ENCODE measurements around the gene SLX4. TPM values are rescaled to one million over a fixed set of nuclear protein-coding genes. Genes with fewer than 3 reads are reported as not detected.

SLX4 gene
- total and polyA plus RNA-seq, 2 donors, result 2.7 to 4.4 TPM

DNA sequence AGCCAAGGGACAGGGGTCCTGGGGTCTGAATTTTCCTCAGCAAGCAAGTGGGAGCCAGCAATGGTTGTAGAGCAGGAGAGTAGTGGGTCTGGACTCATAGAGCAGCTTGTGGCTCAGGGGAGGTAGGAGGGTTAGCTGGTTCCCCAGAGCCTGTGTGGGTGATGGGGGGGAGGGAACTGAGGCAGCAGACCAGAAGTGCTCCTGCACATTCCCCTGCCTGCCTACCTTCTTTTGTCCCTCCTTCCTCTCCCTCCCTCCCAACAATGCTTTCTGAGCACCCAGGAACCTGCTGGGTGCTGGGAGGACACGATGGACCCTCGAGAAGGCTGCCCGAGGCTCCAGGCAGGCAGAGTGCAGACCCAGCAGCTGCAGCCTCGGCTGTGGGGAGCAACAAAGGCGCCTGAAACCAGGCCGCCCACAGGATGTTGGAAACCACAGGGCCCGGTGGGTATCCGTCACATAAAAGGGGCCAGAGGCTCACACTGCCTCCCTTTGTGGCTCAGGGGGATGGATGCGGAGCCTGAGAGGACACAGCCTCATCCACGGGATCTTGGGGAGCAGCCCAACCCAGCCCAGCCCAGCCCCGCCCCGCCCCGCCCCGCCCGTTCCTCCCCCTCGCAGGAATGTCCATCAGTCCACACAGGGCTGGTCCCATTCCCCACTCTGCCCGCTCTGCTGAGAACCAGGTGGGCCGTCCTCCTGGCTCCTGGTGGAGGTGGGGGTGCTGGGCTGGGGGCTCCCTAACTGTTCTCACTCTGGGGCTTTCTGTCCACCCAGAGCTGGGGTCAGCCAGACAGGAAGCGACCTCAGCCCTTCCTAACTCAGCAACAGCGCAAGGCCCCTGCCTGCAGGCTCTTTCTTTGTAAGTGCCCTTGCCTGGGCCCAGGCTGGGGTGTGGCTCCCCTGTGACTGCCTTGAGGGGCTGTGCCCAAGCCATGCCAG lies 32.5 kb downstream of the SLX4 start:
- Histone ChIP-seq H3K4me1 (ENCODE audit: insufficient read depth) (no peaks in the 10 kb centered on the region), H3K27ac (ENCODE audit: low read depth) (no peak overlapping the region), H3K36me3 (ENCODE audit: insufficient read depth) (no peaks in the 10 kb centered on the region), H3K4me3 (ENCODE audit: low read depth, low read length) (no peak overlapping the region)
- WGBS, result 44% methylated on average over 20 of the region's 20 CpGs
- no peak for DNase-seq (ENCODE audit: extremely low spot score)

DNA sequence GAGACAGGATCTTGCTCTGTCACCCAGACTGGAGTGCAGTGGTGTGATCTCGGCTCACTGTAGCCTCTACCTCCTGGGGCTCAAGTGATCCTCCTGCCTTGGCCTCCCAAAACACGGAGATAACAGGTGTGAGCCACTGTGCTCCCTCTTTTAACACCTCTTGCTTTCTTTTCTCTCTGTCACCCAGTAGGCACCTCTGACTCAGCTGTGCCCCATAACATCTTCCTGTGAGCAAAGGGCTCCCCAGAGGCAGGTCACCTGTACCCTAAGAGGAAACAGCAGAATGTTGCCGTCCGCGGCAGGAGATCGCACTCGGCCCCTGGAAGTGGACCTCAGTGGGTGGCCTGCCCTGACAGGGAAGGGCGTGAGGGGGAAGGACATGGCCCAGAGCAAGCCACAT lies 33.3 kb downstream of the SLX4 start:
- no peaks in the 10 kb centered on the region for H3K4me1 ChIP-seq (ENCODE audit: insufficient read depth)
- H3K27ac ChIP-seq (ENCODE audit: low read depth), result no peak overlapping the region
- H3K4me3 ChIP-seq (ENCODE audit: low read depth, low read length), result no peak overlapping the region
- no peaks in the 10 kb centered on the region for H3K36me3 ChIP-seq (ENCODE audit: insufficient read depth)
- 84% methylated on average over 8 of the region's 8 CpGs for WGBS
- DNase-seq (ENCODE audit: extremely low spot score), result no peak

DNA sequence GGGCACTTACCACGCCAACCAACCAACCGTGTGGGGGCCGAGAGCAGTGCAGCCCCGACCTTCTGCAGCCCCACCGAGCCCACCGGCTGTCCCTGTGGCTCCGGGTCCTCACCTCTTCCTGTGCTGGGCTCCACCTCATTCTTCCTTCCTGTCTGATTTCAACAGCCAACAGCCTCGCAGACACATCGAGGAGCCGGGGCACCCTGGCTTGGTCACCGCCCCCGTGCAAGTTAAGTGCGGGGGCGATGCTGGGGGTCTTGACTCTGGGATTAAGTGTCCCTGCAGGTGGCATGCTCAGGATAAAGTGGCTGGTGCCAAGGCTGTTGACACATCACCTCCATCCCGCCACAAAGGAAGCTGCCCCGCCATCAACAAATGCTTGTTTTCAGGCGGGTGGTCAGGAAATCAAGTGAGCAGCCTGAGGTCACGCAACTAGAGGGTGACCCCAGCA lies 34.1 kb downstream of the SLX4 start, which contains the start of gene NLRC3:
NLRC3 (minus strand) TSS at position 102 of the 451 bp plus-strand sequence. CDS start 12,367 bp downstream, outside the sequence.
- H3K27ac ChIP-seq (ENCODE audit: low read depth), result no peak within 1 kb of the TSS
- H3K36me3 ChIP-seq (ENCODE audit: insufficient read depth), result no peaks in the 10 kb centered on the region
- DNase-seq (ENCODE audit: extremely low spot score), result no peak
- no peaks in the 10 kb centered on the region for H3K4me1 ChIP-seq (ENCODE audit: insufficient read depth)
- peak within 1 kb of the TSS; percentile 25 for H3K4me3 ChIP-seq (ENCODE audit: low read depth, low read length)
- 57% methylated on average over 18 of the region's 18 CpGs for WGBS

DNA sequence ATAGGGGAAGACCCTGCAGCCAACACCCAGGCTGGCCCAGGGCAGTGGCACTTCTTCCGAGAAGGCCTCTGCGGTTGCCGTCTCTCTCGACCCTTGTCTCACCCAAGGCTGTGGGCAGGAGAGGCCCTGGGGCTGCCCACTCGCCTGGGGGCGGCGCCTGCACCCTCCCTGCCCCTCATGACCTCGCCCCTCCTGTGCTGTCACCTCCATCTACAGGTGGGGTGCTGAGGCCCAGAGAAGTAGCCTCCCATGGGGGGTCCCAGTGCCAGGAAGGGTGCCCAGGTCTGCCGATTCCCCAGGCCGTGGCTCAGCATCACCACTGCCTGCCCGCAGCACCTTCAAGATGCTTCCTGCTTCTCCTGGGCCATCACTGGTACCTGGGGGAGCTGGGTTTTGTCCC lies 35.2 kb downstream of the SLX4 start:
- DNase-seq (ENCODE audit: extremely low spot score), result no peak
- H3K4me3 ChIP-seq (ENCODE audit: low read depth, low read length), result peak overlapping the region; percentile 19
- no peaks in the 10 kb centered on the region for H3K4me1 ChIP-seq (ENCODE audit: insufficient read depth)
- WGBS, result 90% methylated on average over 11 of the region's 11 CpGs
- H3K36me3 ChIP-seq (ENCODE audit: insufficient read depth), result no peaks in the 10 kb centered on the region
- H3K27ac ChIP-seq (ENCODE audit: low read depth), result no peak overlapping the region

DNA sequence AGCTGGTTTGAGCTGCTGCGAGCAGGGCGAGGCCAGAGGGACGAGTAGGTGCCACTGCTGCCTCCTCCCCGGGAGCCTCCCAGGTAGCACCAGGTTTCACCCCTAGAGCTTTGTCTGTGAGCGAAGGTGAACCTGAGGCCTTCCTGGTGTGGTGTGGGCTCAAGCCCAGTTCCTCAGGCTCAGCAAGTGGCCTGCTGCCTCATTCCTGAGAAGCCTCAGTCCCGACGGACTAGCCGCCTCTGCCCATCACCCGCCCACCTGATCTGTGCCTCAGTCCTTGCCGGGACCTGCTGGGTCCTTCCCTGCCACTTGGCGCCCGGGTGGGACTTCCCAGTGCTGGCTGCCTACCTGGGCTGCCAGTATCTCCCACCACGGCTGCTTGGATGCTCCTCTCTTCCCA lies 35.9 kb downstream of the SLX4 start:
- WGBS, result 83% methylated on average over 13 of the region's 13 CpGs
- H3K36me3 ChIP-seq (ENCODE audit: insufficient read depth), result no peaks in the 10 kb centered on the region
- H3K27ac ChIP-seq (ENCODE audit: low read depth), result no peak overlapping the region
- no peaks in the 10 kb centered on the region for H3K4me1 ChIP-seq (ENCODE audit: insufficient read depth)
- H3K4me3 ChIP-seq (ENCODE audit: low read depth, low read length), result no peak overlapping the region
- DNase-seq (ENCODE audit: extremely low spot score), result no peak

DNA sequence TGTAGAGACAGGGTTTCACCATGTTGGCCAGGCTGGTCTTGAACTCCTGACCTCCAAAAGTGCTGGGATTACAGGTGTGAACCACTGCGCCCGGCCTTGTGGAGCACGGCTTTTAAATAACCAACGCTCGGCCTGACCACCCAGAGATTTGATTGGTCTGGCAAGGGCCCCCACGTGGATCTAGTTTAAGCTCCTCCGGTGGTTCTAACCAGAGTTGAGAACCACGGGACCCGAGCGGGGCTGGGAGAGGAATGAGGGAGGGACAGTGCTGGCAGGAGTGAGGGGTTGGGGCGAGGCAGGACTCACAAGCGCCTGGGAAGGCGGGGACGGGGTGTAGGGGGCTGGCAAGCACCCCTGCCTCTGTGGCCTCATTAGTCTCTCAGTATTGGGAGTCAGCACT lies 37.2 kb downstream of the SLX4 start:
- H3K36me3 ChIP-seq (ENCODE audit: insufficient read depth), result no peaks in the 10 kb centered on the region
- DNase-seq (ENCODE audit: extremely low spot score), result no peak
- 80% methylated on average over 14 of the region's 14 CpGs for WGBS

DNA sequence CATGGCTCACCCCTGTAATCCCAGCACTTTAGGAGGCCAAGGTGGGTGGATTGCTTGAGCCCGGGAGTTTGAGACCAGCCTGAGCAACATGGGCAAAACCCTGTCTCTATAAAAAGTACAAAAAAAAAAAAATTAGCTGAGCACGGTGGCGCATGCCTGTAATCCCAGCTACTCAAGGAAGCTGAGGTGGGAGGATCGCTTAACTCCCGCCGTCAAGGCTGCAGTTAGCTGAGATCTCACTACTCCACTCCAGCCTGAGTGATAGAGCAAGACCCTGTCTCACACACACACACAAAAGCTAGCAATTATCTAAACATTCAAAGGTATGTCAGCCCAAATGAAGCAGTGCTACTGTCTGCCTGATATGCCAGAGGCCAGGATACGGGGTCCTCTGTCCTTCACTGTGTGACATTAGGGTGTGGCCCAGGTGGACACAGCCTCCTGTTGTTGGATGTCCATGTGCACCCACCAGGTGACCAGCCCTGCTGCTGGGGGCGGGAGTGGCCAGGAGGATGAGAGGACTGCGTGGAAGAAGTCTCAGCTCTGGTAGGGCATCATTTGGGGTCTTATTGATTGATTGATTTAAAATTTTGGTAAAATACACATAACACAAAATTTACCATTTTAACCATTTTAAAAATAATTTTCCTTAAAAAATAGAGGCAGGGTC lies 38.1 kb downstream of the SLX4 start:
- Histone ChIP-seq H3K36me3 (ENCODE audit: insufficient read depth) (no peaks in the 10 kb centered on the region), H3K27ac (ENCODE audit: low read depth) (no peak overlapping the region), H3K4me3 (ENCODE audit: low read depth, low read length) (no peak overlapping the region), H3K4me1 (ENCODE audit: insufficient read depth) (no peaks in the 10 kb centered on the region)
- no peak for DNase-seq (ENCODE audit: extremely low spot score)
- 72% methylated on average over 9 of the region's 9 CpGs for WGBS

More for the DNA sequence above, 37.2 kb downstream of the SLX4 start:
- H3K27ac ChIP-seq (ENCODE audit: low read depth), result no peak overlapping the region
- H3K4me1 ChIP-seq (ENCODE audit: insufficient read depth), result no peaks in the 10 kb centered on the region
- H3K4me3 ChIP-seq (ENCODE audit: low read depth, low read length), result no peak overlapping the region

DNA sequence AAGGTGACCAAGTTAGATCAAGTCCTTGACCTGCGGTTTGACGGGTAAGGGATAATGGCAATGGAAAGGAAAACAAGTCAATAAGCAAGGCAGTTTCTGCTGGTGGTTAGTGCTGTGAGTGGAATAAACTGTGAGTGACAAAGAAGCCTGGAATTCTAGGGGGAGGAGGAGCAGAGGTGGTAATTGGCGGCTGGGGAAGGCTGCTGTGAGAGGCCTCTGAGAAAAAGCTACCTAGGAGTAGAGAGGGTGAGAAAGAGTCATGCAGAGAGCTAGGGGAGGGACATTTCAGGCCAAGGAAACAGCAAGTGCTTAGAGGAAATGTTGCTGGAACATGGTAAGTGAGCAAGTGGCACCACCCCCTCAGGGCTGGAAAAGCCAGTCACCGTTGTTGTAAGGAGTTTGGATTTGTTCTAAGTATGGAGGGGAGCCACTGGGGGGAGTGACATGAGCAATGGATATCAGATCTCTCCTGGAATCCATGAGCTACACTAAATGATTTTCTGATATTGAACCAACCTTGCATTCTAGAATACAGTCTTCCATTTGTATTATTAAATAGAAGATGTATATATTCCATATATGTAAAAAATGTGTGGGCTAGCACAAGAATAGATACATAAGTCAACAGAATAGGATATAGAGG lies 40.9 kb downstream of the SLX4 start:
- no peak for DNase-seq (ENCODE audit: extremely low spot score)
- Histone ChIP-seq H3K36me3 (ENCODE audit: insufficient read depth) (no peaks in the 10 kb centered on the region), H3K4me3 (ENCODE audit: low read depth, low read length) (no peak overlapping the region), H3K4me1 (ENCODE audit: insufficient read depth) (no peaks in the 10 kb centered on the region), H3K27ac (ENCODE audit: low read depth) (no peak overlapping the region)
- 73% methylated on average over 4 of the region's 4 CpGs for WGBS

DNA sequence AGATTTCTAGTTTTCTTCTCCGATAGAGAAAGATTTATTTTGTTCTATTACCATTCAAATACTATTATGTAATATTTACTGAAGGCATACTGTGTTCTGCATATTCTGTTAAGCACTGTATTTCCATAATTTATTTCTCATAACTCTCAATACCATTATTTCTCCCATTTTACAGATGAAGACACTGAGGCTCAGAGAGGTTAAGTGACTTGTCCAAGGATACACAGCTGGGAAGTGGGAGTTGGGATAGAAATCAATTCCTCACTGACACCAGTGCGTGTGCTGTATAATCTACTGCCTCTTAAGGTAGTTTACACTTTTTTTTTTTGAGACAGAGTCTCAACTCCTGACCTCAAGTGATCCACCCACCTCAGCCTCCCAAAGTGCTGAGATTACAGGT lies 41.6 kb downstream of the SLX4 start:
- 96% methylated on average over 2 of the region's 2 CpGs for WGBS
- no peaks in the 10 kb centered on the region for H3K4me1 ChIP-seq (ENCODE audit: insufficient read depth)
- no peak for DNase-seq (ENCODE audit: extremely low spot score)
- H3K4me3 ChIP-seq (ENCODE audit: low read depth, low read length), result no peak overlapping the region
- H3K36me3 ChIP-seq (ENCODE audit: insufficient read depth), result no peaks in the 10 kb centered on the region
- no peak overlapping the region for H3K27ac ChIP-seq (ENCODE audit: low read depth)

DNA sequence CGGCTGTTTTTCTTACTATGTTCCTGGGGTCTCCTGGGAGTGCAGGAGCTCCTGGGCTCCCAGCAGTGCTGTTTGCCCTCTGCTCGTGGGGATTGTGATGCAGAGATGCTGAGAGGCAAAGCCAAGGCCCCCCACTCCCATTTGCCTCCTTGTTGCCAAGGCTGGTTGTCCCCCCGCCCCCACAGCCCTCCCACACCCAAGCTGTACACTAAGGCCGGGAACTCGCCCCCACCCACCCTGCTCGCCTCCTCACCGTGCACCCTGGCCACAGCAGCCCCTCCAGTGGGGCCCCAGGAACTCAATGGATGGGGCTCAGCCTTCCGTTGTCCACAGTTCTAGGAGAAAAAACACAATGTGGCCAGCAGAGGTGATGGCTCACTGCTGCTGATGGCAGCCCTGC lies 44.4 kb downstream of the SLX4 start:
- H3K27ac ChIP-seq (ENCODE audit: low read depth), result no peak overlapping the region
- H3K4me3 ChIP-seq (ENCODE audit: low read depth, low read length), result no peak overlapping the region
- 57% methylated on average over 8 of the region's 8 CpGs for WGBS

DNA sequence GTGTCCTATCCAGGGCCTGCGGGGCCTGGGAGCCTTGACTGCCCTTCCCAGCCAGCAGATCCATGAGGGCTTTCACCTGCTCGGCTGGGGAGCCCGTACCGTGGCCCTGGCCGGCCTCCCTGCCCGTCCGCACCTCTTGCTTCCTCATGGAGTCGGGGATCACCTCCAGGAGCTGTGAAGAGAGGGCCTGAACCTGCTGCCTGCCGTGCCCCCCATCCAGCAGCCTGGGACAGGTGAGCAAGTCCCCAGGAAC lies 46.6 kb downstream of the SLX4 start:
- H3K4me1 ChIP-seq (ENCODE audit: insufficient read depth), result no peaks in the 10 kb centered on the region
- no peak overlapping the region for H3K27ac ChIP-seq (ENCODE audit: low read depth)
- WGBS, result 92% methylated on average over 9 of the region's 9 CpGs
- no peaks in the 10 kb centered on the region for H3K36me3 ChIP-seq (ENCODE audit: insufficient read depth)
- H3K4me3 ChIP-seq (ENCODE audit: low read depth, low read length), result no peak overlapping the region
- no peak for DNase-seq (ENCODE audit: extremely low spot score)

More for the DNA sequence above, 44.4 kb downstream of the SLX4 start:
- DNase-seq (ENCODE audit: extremely low spot score), result no peak
- Histone ChIP-seq H3K4me1 (ENCODE audit: insufficient read depth) (no peaks in the 10 kb centered on the region), H3K36me3 (ENCODE audit: insufficient read depth) (no peaks in the 10 kb centered on the region)

DNA sequence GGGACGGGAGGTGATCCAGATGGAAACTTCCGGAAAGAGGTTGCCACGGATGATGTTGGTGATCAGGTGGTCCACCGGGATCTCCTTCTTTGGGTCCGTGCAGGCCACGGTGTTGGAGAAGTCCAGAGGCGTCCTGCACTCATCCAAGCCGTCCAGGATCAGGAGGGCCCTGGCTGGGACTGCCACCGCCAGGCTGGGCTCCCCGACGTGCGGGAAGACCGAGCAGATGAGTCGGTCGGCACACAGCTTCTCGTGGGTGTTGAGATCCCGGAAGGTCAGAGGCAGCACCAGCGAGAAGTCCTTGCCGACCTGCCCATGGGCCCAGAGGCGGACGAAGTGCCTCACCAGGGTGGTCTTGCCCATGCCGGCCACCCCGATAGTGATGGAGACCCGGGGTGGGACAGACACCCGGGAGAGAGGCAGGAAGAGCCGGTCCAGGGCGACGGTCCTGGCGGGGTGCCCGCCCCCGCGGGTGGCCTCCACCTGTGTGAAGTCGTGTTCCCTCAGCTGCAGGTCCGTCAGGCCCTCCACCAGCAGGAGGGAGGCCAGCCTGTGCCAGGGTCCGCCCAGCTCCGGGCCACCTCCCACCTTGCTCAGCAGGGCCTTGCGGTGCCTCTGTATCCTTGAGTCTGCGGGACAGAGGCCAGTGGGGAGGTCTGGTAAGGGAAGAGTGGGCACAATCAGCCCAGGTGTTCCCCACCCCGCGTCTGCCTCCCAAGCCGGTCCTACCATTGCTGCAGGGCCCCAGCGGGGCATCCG lies 47.1 kb downstream of the SLX4 start:
- DNase-seq (ENCODE audit: extremely low spot score), result no peak
- 94% methylated on average over 43 of the region's 43 CpGs for WGBS
- H3K4me1 ChIP-seq (ENCODE audit: insufficient read depth), result no peaks in the 10 kb centered on the region
- no peak overlapping the region for H3K4me3 ChIP-seq (ENCODE audit: low read depth, low read length)
- no peak overlapping the region for H3K27ac ChIP-seq (ENCODE audit: low read depth)
- H3K36me3 ChIP-seq (ENCODE audit: insufficient read depth), result no peaks in the 10 kb centered on the region

DNA sequence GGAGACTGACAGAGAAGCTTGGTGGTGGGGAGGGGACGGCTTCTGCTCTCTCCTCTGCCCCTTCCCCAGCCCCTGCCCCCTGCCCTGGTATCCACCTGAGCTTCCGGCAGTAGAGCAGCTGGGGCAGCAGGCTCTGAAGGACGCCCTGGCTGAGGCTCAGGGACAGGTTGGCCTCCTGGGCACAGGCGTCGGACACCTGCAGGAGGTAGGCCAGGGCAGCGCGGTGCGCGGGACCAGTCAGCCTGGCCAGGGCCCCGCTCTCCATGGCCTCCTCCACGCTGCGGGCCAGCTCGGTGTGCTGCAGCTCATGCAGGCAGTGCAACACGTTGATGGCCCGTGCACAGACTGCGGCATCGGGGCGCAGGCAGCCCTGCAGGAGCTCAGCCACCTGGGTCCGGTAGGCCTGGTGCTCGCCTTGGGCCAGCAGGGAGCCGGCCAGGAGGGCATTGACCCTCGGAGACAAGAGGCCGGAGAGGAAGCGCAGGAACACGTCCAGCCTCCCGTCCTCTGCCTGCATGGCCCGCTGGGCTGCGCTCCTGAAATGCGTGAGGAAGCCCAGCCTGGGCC lies 48.4 kb downstream of the SLX4 start:
- 95% methylated on average over 29 of the region's 29 CpGs for WGBS
- no peaks in the 10 kb centered on the region for H3K4me1 ChIP-seq (ENCODE audit: insufficient read depth)
- no peak for DNase-seq (ENCODE audit: extremely low spot score)
- no peak overlapping the region for H3K27ac ChIP-seq (ENCODE audit: low read depth)
- H3K36me3 ChIP-seq (ENCODE audit: insufficient read depth), result no peaks in the 10 kb centered on the region
- no peak overlapping the region for H3K4me3 ChIP-seq (ENCODE audit: low read depth, low read length)

All from urinary bladder (tissue), 4 donors.